ENCODE data around the gene AP1M1. TPM values are rescaled to one million over a fixed set of nuclear protein-coding genes. Genes with fewer than 3 reads are reported as not detected.

Gene AP1M1
- total RNA-seq, 1 experiment from 2014 or later = 27.7 TPM

GRCh38 chr19:16265205-16265604 is 67.5 kb downstream of the AP1M1 start:
- CTCF ChIA-PET = no interaction called here
- Mint-ChIP-seq H3K4me1 (no peaks in the 10 kb centered on the region), H3K36me3 (no peaks in the 10 kb centered on the region), H3K27ac (no peak overlapping the region), H3K4me3 (no peak overlapping the region), H3K27me3 (ENCODE audit: low read depth) (no peaks in the 10 kb centered on the region), H3K9me3 (no peaks in the 10 kb centered on the region)
- ATAC-seq (no peak), DNase-seq (ENCODE audit: low spot score) (no peak)
- no peak for TF ChIP-seq ZNF138 (CRISPR knock-in tag; conservative IDR thresholded peaks at IDR 0.05)
- no peak for TF ChIP-seq CTCF (IDR thresholded peaks at IDR 0.05)
- TF ChIP-seq MYBL2 (CRISPR knock-in tag; IDR thresholded peaks at IDR 0.05) = no peak
- TF ChIP-seq MXD4 (CRISPR knock-in tag; IDR thresholded peaks at IDR 0.05; ENCODE audit: borderline replicate concordance) = no peak
- no peak for TF ChIP-seq ZNF416 (CRISPR knock-in tag; IDR thresholded peaks at IDR 0.05)
- TF ChIP-seq, protein P1, sequence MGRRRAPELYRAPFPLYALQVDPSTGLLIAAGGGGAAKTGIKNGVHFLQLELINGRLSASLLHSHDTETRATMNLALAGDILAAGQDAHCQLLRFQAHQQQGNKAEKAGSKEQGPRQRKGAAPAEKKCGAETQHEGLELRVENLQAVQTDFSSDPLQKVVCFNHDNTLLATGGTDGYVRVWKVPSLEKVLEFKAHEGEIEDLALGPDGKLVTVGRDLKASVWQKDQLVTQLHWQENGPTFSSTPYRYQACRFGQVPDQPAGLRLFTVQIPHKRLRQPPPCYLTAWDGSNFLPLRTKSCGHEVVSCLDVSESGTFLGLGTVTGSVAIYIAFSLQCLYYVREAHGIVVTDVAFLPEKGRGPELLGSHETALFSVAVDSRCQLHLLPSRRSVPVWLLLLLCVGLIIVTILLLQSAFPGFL (CRISPR knock-in tag; IDR thresholded peaks at IDR 0.05; ENCODE audit: borderline replicate concordance) = no peak
- TF ChIP-seq SOX15 (CRISPR knock-in tag; IDR thresholded peaks at IDR 0.05) = no peak
- TF ChIP-seq KAT7 (CRISPR knock-in tag; IDR thresholded peaks at IDR 0.05; ENCODE audit: borderline replicate concordance) = no peak
- TF ChIP-seq ETV6 (CRISPR knock-in tag; IDR thresholded peaks at IDR 0.05) = no peak
- TF ChIP-seq ATF2 (CRISPR knock-in tag; IDR thresholded peaks at IDR 0.05; ENCODE audit: borderline replicate concordance, low read depth) = no peak
- no peak for TF ChIP-seq AR (CRISPR knock-in tag; IDR thresholded peaks at IDR 0.05)
- TF ChIP-seq, protein P2, sequence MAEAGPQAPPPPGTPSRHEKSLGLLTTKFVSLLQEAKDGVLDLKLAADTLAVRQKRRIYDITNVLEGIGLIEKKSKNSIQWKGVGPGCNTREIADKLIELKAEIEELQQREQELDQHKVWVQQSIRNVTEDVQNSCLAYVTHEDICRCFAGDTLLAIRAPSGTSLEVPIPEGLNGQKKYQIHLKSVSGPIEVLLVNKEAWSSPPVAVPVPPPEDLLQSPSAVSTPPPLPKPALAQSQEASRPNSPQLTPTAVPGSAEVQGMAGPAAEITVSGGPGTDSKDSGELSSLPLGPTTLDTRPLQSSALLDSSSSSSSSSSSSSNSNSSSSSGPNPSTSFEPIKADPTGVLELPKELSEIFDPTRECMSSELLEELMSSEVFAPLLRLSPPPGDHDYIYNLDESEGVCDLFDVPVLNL (CRISPR knock-in tag; IDR thresholded peaks at IDR 0.05; ENCODE audit: borderline replicate concordance, low read depth) = no peak
- TF ChIP-seq NR2C2 (CRISPR knock-in tag; IDR thresholded peaks at IDR 0.05) = no peak
- TF ChIP-seq ZNF263 (CRISPR knock-in tag; IDR thresholded peaks at IDR 0.05; ENCODE audit: low read depth) = no peak
- no peak for TF ChIP-seq TEAD4 (CRISPR knock-in tag; IDR thresholded peaks at IDR 0.05)
- TF ChIP-seq, protein P3, sequence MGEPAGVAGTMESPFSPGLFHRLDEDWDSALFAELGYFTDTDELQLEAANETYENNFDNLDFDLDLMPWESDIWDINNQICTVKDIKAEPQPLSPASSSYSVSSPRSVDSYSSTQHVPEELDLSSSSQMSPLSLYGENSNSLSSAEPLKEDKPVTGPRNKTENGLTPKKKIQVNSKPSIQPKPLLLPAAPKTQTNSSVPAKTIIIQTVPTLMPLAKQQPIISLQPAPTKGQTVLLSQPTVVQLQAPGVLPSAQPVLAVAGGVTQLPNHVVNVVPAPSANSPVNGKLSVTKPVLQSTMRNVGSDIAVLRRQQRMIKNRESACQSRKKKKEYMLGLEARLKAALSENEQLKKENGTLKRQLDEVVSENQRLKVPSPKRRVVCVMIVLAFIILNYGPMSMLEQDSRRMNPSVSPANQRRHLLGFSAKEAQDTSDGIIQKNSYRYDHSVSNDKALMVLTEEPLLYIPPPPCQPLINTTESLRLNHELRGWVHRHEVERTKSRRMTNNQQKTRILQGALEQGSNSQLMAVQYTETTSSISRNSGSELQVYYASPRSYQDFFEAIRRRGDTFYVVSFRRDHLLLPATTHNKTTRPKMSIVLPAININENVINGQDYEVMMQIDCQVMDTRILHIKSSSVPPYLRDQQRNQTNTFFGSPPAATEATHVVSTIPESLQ (CRISPR knock-in tag; IDR thresholded peaks at IDR 0.05) = no peak
- no peak for TF ChIP-seq SP1 (CRISPR knock-in tag; conservative IDR thresholded peaks at IDR 0.05)
- POLR2A ChIA-PET = no interaction called here
